Fibroblast of skin of right biceps (primary cell): ENCODE results near the gene ZNF284.
A peak's percentile ranks its signal among the peaks of the same experiment; 100 is the strongest.
"Not testable (repeated sequence)": the region's sequence is repeated elsewhere in the genome, so short reads cannot be mapped to it uniquely, and the experiment has no call there.

Experiments
- DNase-seq: peaks from one replicate; pipeline ENCODE4 v3.0.0-alpha.2; 2013

Gene ZNF284

GRCh38 chr19:44111910-44112463 is 40.0 kb downstream of the ZNF284 start:
- peak; percentile 84 for DNase-seq

- DNase-seq, result no peak
Observed at GRCh38 chr19:44112802-44113137, 40.8 kb downstream of the ZNF284 start.

GRCh38 chr19:44113138-44113783 is 41.3 kb downstream of the ZNF284 start, which contains the start of gene ZNF225:
Gene ZNF225, plus strand, starts transcription at chr19:44113399. Its CDS starts 2,429 bp downstream, at chr19:44115828.
- DNase-seq, result peak; percentile 99

GRCh38 chr19:44113784-44114390 is 41.9 kb downstream of the ZNF284 start:
- DNase-seq, result no peak

GRCh38 chr19:44121162-44121561 is 49.2 kb downstream of the ZNF284 start:
- not testable (repeated sequence) for DNase-seq

- DNase-seq, result no peak
Observed at GRCh38 chr19:44131955-44132354, 60.0 kb downstream of the ZNF284 start.
